PC-3 (cell line): ENCODE data around the gene TMEM14A. TPM values are rescaled to one million over a fixed set of nuclear protein-coding genes. Genes with fewer than 3 reads are reported as not detected.

Experiments
- ATAC-seq: fragments of 200-7000 bp; cut with Tn5 transposase; 2 replicates; pipeline ENCODE4 v1.9.1; 2020; ENCODE audit warnings: mild to moderate bottlenecking, moderate library complexity
- BruUV-seq: library from RNA; stranded (reverse); fragments of 400-500 nt; replicated peaks from 2 replicates; lab custom pipeline; 2021; lab: Mats Ljungman, UMichigan
- CTCF ChIA-PET: fragments of 300-600 bp; sonication (Branson Sonifier 250); formaldehyde crosslinking; loops from one replicate; lab custom pipeline; 2022; ENCODE audit warnings: antibody characterized with exemption; lab: Charles Lee
- POLR2A ChIA-PET: fragments of 300-600 bp; sonication (Branson Sonifier 250); formaldehyde crosslinking; loops from one replicate; lab custom pipeline; 2022; ENCODE audit warnings: antibody characterized with exemption; ENCODE audit not compliant: unreplicated experiment; lab: Charles Lee
- DNase-seq: peaks from one replicate; pipeline ENCODE4 v3.0.0-alpha.2; 2015
- H2AFZ ChIP-seq: fragments of 300-600 bp; sonication (generic); 2 replicates; pipeline ENCODE4 v1.6.0; 2016; ENCODE audit warnings: antibody characterized with exemption, low read length
- H3F3A ChIP-seq: fragments of 300-600 bp; sonication (generic); one replicate; pipeline ENCODE4 v1.6.0; 2017; ENCODE audit warnings: antibody characterized with exemption, low read length, control low read depth, mild to moderate bottlenecking; ENCODE audit not compliant: unreplicated experiment
- H3K27ac ChIP-seq: fragments of 300-600 bp; sonication (generic); 2 replicates; pipeline ENCODE4 v1.5.1; 2016; ENCODE audit warnings: mild to moderate bottlenecking, low read length
- H3K27me3 ChIP-seq: fragments of 300-600 bp; sonication (generic); 2 replicates; pipeline ENCODE4 v1.6.1; 2016; ENCODE audit warnings: low read length, mixed read lengths
- H3K36me3 ChIP-seq: fragments of 300-600 bp; sonication (generic); 2 replicates; pipeline ENCODE4 v1.6.1; 2016; ENCODE audit warnings: low read depth, mixed run types, low read length, mixed read lengths
- H3K4me1 ChIP-seq: fragments of 300-600 bp; sonication (generic); 2 replicates; pipeline ENCODE4 v1.5.1; 2016; ENCODE audit warnings: low read length; ENCODE audit not compliant: insufficient read depth
- H3K4me2 ChIP-seq: fragments of 300-600 bp; sonication (generic); 2 replicates; pipeline ENCODE4 v1.6.0; 2016; ENCODE audit warnings: low read length
- H3K4me3 ChIP-seq: fragments of 300-600 bp; sonication (generic); 2 replicates; pipeline ENCODE4 v1.5.1; 2016; ENCODE audit warnings: mild to moderate bottlenecking, low read length, mixed read lengths
- H3K79me2 ChIP-seq: fragments of 300-600 bp; sonication (generic); 2 replicates; pipeline ENCODE4 v1.6.1; 2017; ENCODE audit warnings: low read length, mixed read lengths
- H3K9ac ChIP-seq: fragments of 300-600 bp; sonication (generic); 2 replicates; pipeline ENCODE4 v1.6.0; 2016; ENCODE audit warnings: mild to moderate bottlenecking, low read length
- H3K9me2 ChIP-seq: fragments of 300-600 bp; sonication (generic); replicated peaks from 2 replicates; pipeline ENCODE4 v1.6.1; 2016; ENCODE audit warnings: mixed run types, low read length, mixed read lengths
- H3K9me3 ChIP-seq: fragments of 300-600 bp; sonication (generic); 2 replicates; pipeline ENCODE4 v1.6.1; 2016; ENCODE audit warnings: low read length, mixed read lengths
- H4K20me1 ChIP-seq: fragments of 300-600 bp; sonication (generic); 2 replicates; pipeline ENCODE4 v1.6.1; 2016; ENCODE audit warnings: low read length, mixed read lengths
- CTCF ChIP-seq: fragments of 300-600 bp; sonication (generic); conservative IDR thresholded peaks from 2 replicates; pipeline ENCODE4 v1.5.1; 2017; ENCODE audit warnings: antibody characterized with exemption, low read depth, mild to moderate bottlenecking, low read length
- EZH2 ChIP-seq: fragments of 300-600 bp; sonication (generic); IDR thresholded peaks from one replicate; pipeline ENCODE4 v1.6.1; 2017; ENCODE audit warnings: antibody characterized with exemption, mild to moderate bottlenecking, low read length; ENCODE audit not compliant: unreplicated experiment
- EZH2phosphoT487 ChIP-seq: fragments of 300-600 bp; sonication (generic); IDR thresholded peaks from 2 replicates; pipeline ENCODE4 v1.6.1; 2018; ENCODE audit warnings: mild to moderate bottlenecking, antibody characterized with exemption, low read length, borderline replicate concordance
- intact Hi-C: fragments of 100-400 bp; cut with micrococcal nuclease; formaldehyde crosslinking; loops from 2 replicates; pipeline ENCODE4 v1.9.0; 2023
- total RNA-seq: library from RNA; depleted of rRNA; stranded (reverse); fragments of >200 nt; gene quantifications from 2 replicates; pipeline ENCODE4 v1.2.3, GENCODE V29; 2014

The TMEM14A gene
- total RNA-seq, 1 experiment from 2014 or later = 65.4 TPM

DNA sequence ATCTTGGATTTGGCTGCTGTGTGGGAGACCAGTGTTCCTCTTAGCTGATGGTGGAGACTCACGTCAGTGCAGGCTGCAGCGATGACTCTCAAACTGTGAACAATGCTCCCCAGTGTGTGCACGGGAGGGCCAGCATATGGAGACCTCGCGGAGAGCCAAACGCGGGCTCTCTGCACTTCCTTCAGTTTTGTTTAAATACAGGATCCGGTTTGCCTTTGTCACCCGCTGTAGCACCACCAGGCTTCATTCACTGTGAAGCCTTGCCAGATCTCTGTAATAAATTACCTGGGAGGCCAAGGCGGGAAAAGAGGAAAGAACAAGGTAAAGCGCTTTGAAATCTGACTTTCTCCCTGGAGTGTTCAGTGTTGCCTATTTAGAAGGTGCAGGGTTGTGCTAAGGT is 30.7 kb upstream of the TMEM14A start:
- H3K27me3 ChIP-seq = no peaks in the 10 kb centered on the region
- no peaks in the 10 kb centered on the region for H3K79me2 ChIP-seq
- H2AFZ ChIP-seq = no peak overlapping the region
- no peaks in the 10 kb centered on the region for H3K4me1 ChIP-seq
- no peaks in the 10 kb centered on the region for H3K9me3 ChIP-seq
- no peak overlapping the region for H3K27ac ChIP-seq
- TF ChIP-seq EZH2phosphoT487 (no peak), CTCF (no peak), EZH2 (no peak)
- CTCF ChIA-PET = no interaction called here
- no peaks in the 10 kb centered on the region for H3K9me2 ChIP-seq
- DNase-seq (no peak), ATAC-seq (no peak)
- H3K4me2 ChIP-seq = no peak overlapping the region
- intact Hi-C loops = no loop called here
- no peaks in the 10 kb centered on the region for H3K36me3 ChIP-seq
- H3K4me3 ChIP-seq = no peak overlapping the region
- POLR2A ChIA-PET = interaction anchor here (0.6 kb wide), 1 partner anchor 186 kb away, joined by 4 read pairs; no protein-coding TSS in a partner anchor
- H4K20me1 ChIP-seq = no peaks in the 10 kb centered on the region
- no peaks in the 10 kb centered on the region for H3F3A ChIP-seq
- BruUV-seq = no TSS peak
- H3K9ac ChIP-seq = no peak overlapping the region

DNA sequence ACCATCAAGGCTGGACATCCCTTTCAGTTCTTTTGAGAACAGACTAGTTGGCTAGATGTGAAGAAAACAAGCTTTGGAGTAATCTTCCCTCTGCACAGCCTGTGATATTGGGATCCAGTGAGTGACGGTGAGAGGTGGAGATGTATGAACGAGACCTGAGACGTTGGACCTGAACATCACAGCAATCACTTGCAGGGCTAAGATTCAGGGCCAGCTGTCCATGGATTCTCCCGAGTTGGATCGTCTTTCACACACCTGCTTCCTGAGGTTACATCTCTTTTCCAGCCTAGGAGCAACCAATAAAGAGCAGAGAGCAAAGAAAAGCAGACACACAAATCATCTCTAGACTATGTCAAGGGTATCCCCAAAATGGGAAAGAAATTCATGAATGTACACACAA is 30.0 kb upstream of the TMEM14A start:
- no TSS peak for BruUV-seq
- no peak overlapping the region for H3K4me3 ChIP-seq
- H3K9me2 ChIP-seq = no peaks in the 10 kb centered on the region
- H3K36me3 ChIP-seq = no peaks in the 10 kb centered on the region
- no peak overlapping the region for H2AFZ ChIP-seq
- intact Hi-C loops = no loop called here
- H3K9me3 ChIP-seq = no peaks in the 10 kb centered on the region
- ATAC-seq (no peak), DNase-seq (no peak)
- H3K4me2 ChIP-seq = no peak overlapping the region
- no peak for TF ChIP-seq EZH2phosphoT487
- TF ChIP-seq CTCF = no peak
- no peak for TF ChIP-seq EZH2
- H3K79me2 ChIP-seq = no peaks in the 10 kb centered on the region
- H3F3A ChIP-seq = no peaks in the 10 kb centered on the region
- ChIA-PET CTCF (no interaction called here), POLR2A (no interaction called here)
- H4K20me1 ChIP-seq = no peaks in the 10 kb centered on the region
- H3K27me3 ChIP-seq = no peaks in the 10 kb centered on the region
- H3K4me1 ChIP-seq = no peaks in the 10 kb centered on the region
- no peak overlapping the region for H3K9ac ChIP-seq
- H3K27ac ChIP-seq = no peak overlapping the region

- Histone ChIP-seq H2AFZ (no peak overlapping the region), H3F3A (no peaks in the 10 kb centered on the region), H3K9me2 (no peaks in the 10 kb centered on the region), H3K4me2 (no peak overlapping the region), H3K79me2 (no peaks in the 10 kb centered on the region), H3K36me3 (no peaks in the 10 kb centered on the region), H3K9me3 (no peaks in the 10 kb centered on the region), H3K4me3 (no peak overlapping the region), H3K27ac (no peak overlapping the region), H4K20me1 (no peaks in the 10 kb centered on the region), H3K9ac (no peak overlapping the region), H3K4me1 (no peaks in the 10 kb centered on the region), H3K27me3 (no peaks in the 10 kb centered on the region)
- ChIA-PET POLR2A (no interaction called here), CTCF (no interaction called here)
- TF ChIP-seq EZH2 = no peak
- no peak for TF ChIP-seq CTCF
- no peak for TF ChIP-seq EZH2phosphoT487
- DNase-seq = no peak
- no peak for ATAC-seq
- BruUV-seq = no TSS peak
- intact Hi-C loops = no loop called here
These were observed 29.5 kb upstream of the TMEM14A start for GRCh38 chr6:52641388-52641787.
